HCEC 1CT (cell line): Measurements from ENCODE around the gene CASTOR2.
"Not testable (repeated sequence)": the region's sequence is repeated elsewhere in the genome, so short reads cannot be mapped to it uniquely, and the experiment has no call there.

Source experiments
- DNase-seq: peaks from one replicate; pipeline ENCODE4 v3.0.0-alpha.2; 2017

CASTOR2 gene

GRCh38 chr7:74996361-74996760, 31.9 kb downstream of the CASTOR2 start:
- DNase-seq: not testable (repeated sequence)

- not testable (repeated sequence) for DNase-seq
Measured at GRCh38 chr7:74997811-74998210, 33.3 kb downstream of the CASTOR2 start.

DNA sequence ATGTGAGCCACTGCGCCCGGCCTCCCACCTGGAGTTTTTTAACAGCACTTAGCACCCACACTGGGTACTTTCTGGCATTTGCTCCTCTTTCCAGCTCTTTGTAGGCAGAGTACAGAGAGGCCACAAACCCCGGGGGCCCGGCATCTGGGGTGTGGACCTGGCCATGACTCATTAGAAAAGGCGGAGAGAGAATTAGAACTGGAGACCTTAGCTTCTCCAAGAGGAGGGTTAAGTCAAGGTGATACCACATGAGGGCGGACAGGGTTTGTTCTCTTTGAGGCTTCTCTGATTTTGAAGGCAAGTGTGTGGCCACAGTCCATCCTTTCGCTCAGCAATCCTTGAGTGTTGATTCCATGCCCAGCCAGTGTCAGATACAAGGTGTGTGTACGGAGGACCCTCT, 36.9 kb downstream of the CASTOR2 start:
- not testable (repeated sequence) for DNase-seq

- DNase-seq: no peak
Measured at GRCh38 chr7:75010036-75010435, 45.5 kb downstream of the CASTOR2 start.

GRCh38 chr7:75017832-75018231, 53.3 kb downstream of the CASTOR2 start:
- no peak for DNase-seq

GRCh38 chr7:75018570-75019364, 54.3 kb downstream of the CASTOR2 start:
- no peak for DNase-seq

DNA sequence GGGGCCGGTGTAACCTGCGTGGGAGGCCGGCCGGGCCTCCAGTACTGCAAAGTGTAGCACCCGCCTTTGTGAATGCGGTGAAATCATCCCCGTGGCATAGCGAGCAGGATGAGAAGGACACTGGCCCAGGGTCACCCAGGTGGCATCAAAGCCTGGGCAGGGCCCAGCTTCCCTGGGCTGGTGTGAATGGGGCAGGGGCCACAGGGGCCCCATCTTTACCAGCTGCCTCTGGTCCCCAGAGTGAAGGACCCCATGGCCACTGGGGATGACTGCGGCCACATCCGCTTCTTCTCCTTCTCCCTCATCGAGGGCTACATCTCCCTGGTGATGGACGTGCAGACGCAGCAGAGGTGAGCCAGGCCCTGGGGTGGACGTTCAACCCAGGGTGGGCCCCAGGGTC, 55.3 kb downstream of the CASTOR2 start:
- no peak for DNase-seq

- DNase-seq: no peak
Measured at GRCh38 chr7:75024922-75025321, 60.4 kb downstream of the CASTOR2 start.

DNA sequence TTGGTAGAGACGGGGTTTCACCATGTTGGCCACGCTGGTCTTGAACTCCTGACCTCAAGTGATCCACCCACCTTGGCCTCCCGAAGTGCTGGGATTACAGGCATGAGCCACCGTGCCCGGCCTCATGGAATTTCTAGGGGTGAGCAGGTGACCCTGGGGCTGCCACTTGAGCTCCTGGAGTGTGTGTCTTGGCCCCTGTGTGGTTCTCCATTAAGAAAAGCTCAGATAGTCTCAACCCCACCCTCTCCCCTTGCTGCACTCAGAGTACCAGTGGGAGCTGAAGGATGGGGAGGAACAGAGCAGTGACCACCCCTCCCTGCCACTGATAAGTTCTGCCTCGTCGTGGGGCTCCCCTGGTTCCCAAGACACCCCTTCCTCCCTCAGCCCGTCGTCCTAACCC, 63.8 kb downstream of the CASTOR2 start:
- no peak for DNase-seq

DNA sequence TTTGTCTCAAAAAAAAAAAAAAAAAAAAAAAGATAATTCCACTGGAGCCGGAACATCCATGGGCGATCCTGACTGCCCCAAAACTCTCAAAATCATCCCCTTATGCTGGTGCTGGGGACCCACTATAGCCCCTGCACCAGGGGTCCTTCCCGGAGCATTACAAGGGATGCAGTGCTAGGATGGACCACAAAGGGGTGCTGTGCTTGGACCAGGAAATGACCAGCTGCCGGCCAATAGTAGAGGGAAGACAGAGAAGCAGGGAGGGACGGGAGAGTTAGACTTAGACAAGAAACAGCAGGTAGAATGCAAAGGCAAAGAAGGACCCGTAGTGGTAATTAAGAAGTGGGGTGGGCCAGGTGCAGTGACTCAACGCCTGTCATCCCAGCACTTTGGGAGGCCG, 68.6 kb downstream of the CASTOR2 start:
- no peak for DNase-seq

DNA sequence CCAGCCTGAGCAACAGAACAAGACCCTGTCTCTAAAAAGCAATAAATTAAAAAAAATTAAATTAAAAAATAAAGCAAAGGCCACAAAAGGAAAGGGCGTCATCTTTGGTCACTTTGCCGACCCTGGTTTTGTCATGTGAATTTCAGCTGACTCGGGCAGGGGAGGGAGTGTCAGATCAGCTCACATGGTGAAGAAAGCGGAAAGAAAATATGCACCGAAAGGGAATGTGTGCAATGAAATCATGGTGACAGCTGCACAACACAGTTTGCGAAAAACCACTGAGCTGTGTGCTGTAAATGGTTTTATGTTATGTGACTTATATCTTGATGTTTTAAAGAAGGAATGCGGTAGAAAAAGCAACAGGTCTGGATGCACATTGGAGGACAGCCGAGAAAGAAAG, 69.3 kb downstream of the CASTOR2 start:
- no peak for DNase-seq

DNA sequence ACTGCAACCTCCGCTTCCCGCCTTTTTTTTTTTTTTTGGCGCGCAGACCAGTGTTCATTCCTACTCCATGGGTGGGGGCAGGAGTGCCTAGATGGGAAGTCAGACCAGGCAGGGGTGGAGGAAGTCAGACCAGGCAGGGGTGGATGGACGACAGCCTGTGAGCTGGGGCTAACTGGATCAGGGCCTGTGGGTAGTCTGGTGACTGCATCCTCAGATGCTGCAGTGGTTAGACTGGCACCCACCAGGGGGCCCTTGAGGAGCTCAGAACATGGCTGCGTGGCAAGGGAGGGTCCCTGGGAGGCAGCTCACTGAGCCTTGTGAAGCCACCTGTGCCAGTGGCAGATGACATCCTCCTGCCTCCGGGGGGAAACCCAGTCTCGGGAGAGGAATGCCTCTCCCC, 74.0 kb downstream of the CASTOR2 start:
- no peak for DNase-seq

DNA sequence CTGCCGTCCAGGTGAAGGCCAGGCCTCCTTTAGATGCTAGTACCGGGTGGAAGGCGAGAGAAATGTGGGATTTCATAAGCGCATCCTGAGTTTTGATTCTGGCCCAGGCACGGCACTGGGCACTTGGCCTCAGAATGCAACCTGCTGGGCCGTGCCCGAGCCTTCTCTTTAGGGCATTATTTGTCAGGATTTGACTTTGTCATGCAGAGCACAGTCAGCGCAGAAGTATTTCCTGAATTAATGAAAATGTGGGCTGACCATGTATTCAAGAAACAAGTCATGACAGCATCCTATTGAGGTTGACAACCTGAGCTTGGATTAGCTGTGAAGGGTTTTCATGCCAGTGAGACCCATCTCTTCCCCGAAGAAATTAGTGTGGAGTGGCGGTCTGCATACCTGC, 74.7 kb downstream of the CASTOR2 start:
- no peak for DNase-seq

DNA sequence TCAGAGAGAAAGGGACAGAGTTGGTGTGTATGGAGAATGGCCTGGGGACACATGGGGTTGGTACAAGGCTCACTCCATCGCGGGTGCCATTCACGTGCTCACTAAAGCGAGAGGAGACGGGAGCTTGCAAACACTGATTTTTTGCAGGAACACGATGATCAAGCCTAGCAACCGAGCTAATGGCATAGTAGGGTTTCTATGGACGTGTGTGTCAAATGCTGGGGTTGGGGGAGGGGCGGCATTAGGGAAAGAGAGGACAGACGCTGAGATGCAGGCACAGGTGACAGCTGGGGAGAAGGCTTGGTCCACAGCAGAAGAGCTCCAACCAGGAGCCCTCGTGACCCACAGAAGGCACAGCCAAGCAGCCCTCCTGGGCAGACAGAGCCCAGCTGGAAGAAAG, 75.2 kb downstream of the CASTOR2 start:
- no peak for DNase-seq

DNA sequence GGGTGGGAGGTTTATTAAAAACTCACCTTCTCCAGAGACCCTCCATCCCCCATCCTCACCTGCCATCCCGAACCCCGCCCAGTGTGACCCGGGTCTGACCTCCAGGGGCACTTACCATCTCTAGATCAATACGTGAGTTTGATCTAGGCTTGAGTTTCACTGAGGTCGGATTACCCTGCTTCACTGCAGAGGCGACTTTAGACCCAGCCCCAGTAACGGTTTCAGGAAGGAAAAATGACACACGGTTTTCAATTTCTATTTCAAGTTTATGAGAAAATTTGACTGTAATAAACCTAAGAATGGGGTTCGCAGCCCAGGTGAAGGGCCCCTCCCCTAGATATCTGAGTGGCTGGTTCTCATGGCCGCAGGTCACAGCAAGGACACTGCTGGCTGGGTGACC, 76.0 kb downstream of the CASTOR2 start:
- no peak for DNase-seq

DNA sequence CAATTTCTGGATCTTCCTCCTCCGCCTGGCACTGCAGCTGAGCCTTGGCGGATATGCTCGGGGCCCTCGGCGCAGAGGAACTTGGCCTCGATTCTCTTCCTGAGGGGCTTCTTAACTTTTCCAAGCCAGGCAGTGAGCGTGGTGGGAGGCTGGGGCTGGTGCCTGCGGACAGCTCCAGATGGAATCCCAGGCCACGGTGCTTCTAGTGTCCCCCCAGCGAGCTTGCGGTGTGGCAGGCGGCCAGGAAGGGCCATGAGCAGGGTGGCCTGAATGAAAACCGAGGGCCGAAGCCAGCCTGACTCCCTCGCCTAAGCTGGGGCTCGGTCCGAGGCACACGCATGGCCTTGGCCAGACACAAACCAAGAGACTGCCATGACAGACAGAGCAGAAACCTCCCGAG, 77.8 kb downstream of the CASTOR2 start:
- no peak for DNase-seq

DNA sequence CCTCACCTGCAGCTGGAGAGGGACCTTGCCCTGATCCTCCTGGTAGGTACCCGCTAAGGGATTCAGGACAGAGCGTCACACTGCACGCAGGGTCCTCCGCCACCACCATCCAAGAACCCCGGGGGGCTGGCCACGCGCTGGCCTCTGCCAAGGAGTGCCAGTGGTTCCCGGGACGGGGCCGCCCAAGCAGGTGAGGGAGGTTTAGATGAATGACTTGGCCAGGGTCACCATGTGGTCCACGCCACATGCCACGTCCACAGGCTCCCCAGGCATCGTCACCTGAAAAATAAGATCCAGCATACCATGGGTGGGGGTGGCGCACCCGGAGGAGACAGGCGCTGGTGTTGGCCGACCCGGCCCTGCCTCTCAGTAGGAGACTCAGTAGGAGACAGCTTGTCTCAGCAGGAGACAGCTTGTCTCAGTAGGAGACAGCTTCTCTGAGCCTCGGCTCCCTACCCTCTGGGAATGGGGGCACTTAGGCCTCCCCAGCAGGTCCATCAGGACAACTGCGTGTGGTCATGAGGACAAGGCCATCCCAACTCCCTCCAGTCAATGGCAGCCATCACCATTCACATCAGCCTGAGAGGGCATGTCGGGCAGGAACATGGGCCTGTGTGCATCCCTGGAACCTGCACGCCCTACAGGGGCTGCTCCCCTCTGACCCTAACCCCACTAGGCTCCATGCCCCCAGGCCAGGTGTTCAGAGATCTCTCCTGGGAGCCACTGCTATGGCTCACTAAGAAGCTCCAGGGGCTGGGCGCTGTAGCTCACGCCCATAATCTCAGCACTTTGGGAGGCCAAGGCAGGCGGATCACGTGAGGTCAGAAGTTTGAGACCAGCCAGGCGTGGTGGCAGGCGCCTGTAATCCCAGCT, 78.6 kb downstream of the CASTOR2 start:
- DNase-seq: no peak

- DNase-seq: no peak
Measured at GRCh38 chr7:75045881-75046280, 81.4 kb downstream of the CASTOR2 start.

GRCh38 chr7:75048435-75049379, 84.2 kb downstream of the CASTOR2 start:
- DNase-seq: no peak

DNA sequence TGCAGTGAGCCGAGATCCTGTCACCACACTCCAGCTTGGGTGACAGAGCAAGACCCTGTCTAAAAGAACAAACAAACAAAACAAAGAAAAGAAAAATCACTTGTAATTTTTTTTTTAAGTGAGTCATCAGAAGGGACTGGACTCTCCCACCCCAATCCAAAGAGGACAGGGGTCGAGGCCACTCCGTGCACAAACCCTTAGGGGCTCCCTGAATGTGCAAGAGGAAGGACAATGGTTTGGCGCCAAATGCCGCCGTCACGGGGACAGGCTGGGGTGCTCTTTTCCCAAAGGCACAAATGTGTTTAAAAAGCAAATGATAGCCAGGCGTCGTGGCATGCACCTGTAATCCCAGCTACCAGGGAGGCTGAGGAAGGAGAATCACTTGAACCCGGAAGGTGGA, 85.3 kb downstream of the CASTOR2 start:
- no peak for DNase-seq

DNA sequence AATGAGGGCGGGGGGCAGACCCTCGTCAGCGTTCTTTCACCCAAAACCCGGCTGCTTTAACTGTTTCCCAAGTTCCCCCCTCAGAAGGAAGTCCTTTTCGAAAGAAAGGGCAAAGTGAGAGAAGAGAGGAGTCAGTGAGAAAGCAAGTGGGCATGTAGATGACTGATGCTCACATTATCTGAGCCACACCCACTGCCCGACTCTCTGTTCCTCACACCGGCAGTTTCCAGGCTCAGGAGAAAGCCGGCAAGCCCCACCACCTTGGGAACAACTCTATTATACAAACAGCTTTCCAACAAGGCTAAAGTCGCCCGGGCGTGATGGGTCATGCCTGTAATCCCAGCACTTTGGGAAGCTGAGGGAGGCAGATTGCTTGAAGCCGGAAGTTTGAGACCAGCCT, 86.0 kb downstream of the CASTOR2 start:
- no peak for DNase-seq

DNA sequence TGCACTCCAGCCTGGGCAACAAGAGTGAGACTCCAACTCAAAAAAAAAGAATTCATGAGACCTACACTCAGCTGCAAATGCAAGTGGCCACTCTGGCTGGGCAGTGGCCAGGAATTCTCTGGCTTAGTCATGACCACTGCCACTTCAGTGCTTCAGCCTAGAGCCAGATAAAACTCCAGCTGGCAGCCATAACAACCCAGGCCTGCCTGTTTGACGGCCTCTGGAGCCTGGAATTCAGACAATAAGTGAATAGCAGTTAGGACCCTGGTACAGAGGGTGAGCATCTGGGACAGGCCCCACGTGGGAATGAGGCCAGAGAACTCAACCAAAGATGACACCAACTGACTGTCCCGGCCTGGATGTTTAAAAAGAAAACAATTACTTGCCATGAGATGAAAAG, 90.2 kb downstream of the CASTOR2 start:
- peak; percentile 80 for DNase-seq

DNA sequence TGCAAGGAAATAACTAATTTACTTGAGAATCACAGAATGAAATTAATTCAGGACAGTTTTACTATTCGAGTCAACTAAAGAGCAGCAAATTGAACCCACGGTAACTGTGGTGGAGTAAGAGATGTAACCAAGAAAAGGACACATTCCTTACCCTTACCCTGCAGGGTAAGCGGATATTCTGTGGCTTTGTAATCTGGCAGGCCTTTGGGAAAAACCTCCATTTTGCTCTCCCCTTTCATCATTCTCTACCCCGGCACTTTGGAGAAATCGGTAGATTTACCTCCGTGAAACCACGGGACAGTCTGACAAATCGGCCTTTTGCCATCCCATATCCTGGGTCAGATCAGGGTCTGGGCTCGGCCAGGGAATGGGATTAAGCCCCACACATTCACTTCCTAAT, 90.7 kb downstream of the CASTOR2 start:
- DNase-seq: no peak
